GM13976 (cell line): ENCODE data around the gene RITA1.

Experiments
- DNase-seq: peaks from one replicate; pipeline ENCODE4 v3.0.0; 2012; ENCODE audit warnings: low spot score
- CTCF ChIP-seq: IDR thresholded peaks from 2 replicates; pipeline ENCODE4 v1.5.1; 2012; ENCODE audit warnings: borderline replicate concordance, mild to moderate bottlenecking; ENCODE audit not compliant: insufficient read depth; ENCODE audit errors: extremely low read depth, missing control alignments, control extremely low read depth
- in situ Hi-C: fragments of 300-500 bp; cut with MboI; formaldehyde crosslinking; loops from one replicate; pipeline ENCODE4 v1.12.0; 2022; ENCODE audit warnings: low sequenced_read_pairs, mixed read lengths, inconsistent platforms; ENCODE audit not compliant: unreplicated experiment

The RITA1 gene

GRCh38 chr12:113185180-113186032 is at the start of gene RITA1, which contains the start of gene DDX54:
Gene RITA1 (plus strand): TSS chr12:113185721. CDS start chr12:113186747, 1,026 bp downstream.
Gene DDX54 (minus strand): TSS chr12:113185478. CDS start chr12:113185451, 27 bp downstream.
- in situ Hi-C loops, result loop anchor here (25.0 kb wide), 1 partner anchor 727 kb away; no protein-coding TSS in a partner anchor
- no peak for TF ChIP-seq CTCF
- DNase-seq, result peak; percentile 84

GRCh38 chr12:113136128-113136989 is 49.2 kb upstream of the RITA1 start:
- TF ChIP-seq CTCF, result no peak
- no peak for DNase-seq
- in situ Hi-C loops, result no loop called here

GRCh38 chr12:113136990-113137511 is 48.5 kb upstream of the RITA1 start:
- in situ Hi-C loops, result no loop called here
- no peak for DNase-seq

GRCh38 chr12:113137861-113138783 is 47.4 kb upstream of the RITA1 start:
- in situ Hi-C loops, result no loop called here
- TF ChIP-seq CTCF, result no peak
- DNase-seq, result no peak

More at GRCh38 chr12:113136990-113137511, 48.5 kb upstream of the RITA1 start:
- TF ChIP-seq CTCF, result no peak

- in situ Hi-C loops, result no loop called here
- no peak for TF ChIP-seq CTCF
- no peak for DNase-seq
These were observed 46.7 kb upstream of the RITA1 start for GRCh38 chr12:113138826-113139225.
